Hematopoietic multipotent progenitor cell treated with erythropoietin and hydrocortisone succinate and interleukin-3 and kit ligand, for 6 days (in vitro differentiated cells): ENCODE results near the gene POC5.

Experiments used
- DNase-seq: peaks from one replicate; pipeline ENCODE4 v3.0.0-alpha.2; 2015

POC5 gene

GRCh38 chr5:75659791-75660450 is 57.3 kb downstream of the POC5 start:
- DNase-seq, result no peak

GRCh38 chr5:75656311-75657003 is 60.8 kb downstream of the POC5 start:
- peak; percentile 19 for DNase-seq

GRCh38 chr5:75654693-75655295 is 62.4 kb downstream of the POC5 start:
- DNase-seq, result no peak

GRCh38 chr5:75653521-75653920 is 63.7 kb downstream of the POC5 start:
- no peak for DNase-seq

GRCh38 chr5:75651575-75652238 is 65.5 kb downstream of the POC5 start:
- DNase-seq, result no peak

GRCh38 chr5:75648712-75649111 is 68.5 kb downstream of the POC5 start:
- no peak for DNase-seq

GRCh38 chr5:75640826-75641225 is 76.4 kb downstream of the POC5 start:
- no peak for DNase-seq

GRCh38 chr5:75640395-75640794 is 76.8 kb downstream of the POC5 start:
- DNase-seq, result no peak

- no peak for DNase-seq
These were observed 77.5 kb downstream of the POC5 start for GRCh38 chr5:75639535-75640311.

GRCh38 chr5:75637949-75638348 is 79.3 kb downstream of the POC5 start:
- no peak for DNase-seq

GRCh38 chr5:75632321-75632720 is 84.9 kb downstream of the POC5 start:
- DNase-seq, result no peak

- no peak for DNase-seq
These were observed 86.4 kb downstream of the POC5 start for GRCh38 chr5:75630875-75631274.

GRCh38 chr5:75627801-75628200 is 89.4 kb downstream of the POC5 start:
- no peak for DNase-seq

- DNase-seq, result no peak
These were observed 90.3 kb downstream of the POC5 start for GRCh38 chr5:75626959-75627358.
